Caco-2 (cell line): ENCODE data around the gene RNF6. TPM values are rescaled to one million over a fixed set of nuclear protein-coding genes. Genes with fewer than 3 reads are reported as not detected.
A peak's percentile ranks its signal among the peaks of the same experiment; 100 is the strongest.

Source experiments
- BruUV-seq: library from RNA; stranded (reverse); fragments of 400-500 nt; replicated peaks from 2 replicates; lab custom pipeline; 2021; lab: Mats Ljungman, UMichigan
- CTCF ChIA-PET: fragments of 300-600 bp; sonication (Branson Sonifier 250); formaldehyde crosslinking; loops from one replicate; lab custom pipeline; 2022; ENCODE audit warnings: antibody characterized with exemption; lab: Charles Lee
- POLR2A ChIA-PET: fragments of 300-600 bp; sonication (Branson Sonifier 250); formaldehyde crosslinking; loops from one replicate; lab custom pipeline; 2022; ENCODE audit warnings: antibody characterized with exemption; lab: Charles Lee
- DNase-seq, 2 experiments: peaks; one replicate each; pipeline versions ENCODE4 v3.0.0 to v3.0.0-alpha.2; 2020 to 2022
- H3K27me3 ChIP-seq: replicated peaks from 2 replicates; pipeline ENCODE4 v1.6.0; 2011; ENCODE audit warnings: low read length; ENCODE audit not compliant: control insufficient read depth, insufficient read depth
- H3K36me3 ChIP-seq: 2 replicates; pipeline ENCODE4 v1.5.1; 2011; ENCODE audit warnings: low read length; ENCODE audit not compliant: control insufficient read depth, insufficient read depth
- H3K4me1 ChIP-seq: fragments of 250-450 bp; sonication (Bioruptor Pico); 2 replicates; pipeline ENCODE4 v1.5.1; 2020; ENCODE audit warnings: mild to moderate bottlenecking
- H3K4me3 ChIP-seq: 2 replicates; pipeline ENCODE4 v1.5.1; 2011; ENCODE audit warnings: low read depth, mild to moderate bottlenecking, control low read depth, low read length
- H3K9me3 ChIP-seq: fragments of 250-450 bp; sonication (Bioruptor Pico); 2 replicates; pipeline ENCODE4 v1.5.1; 2020; ENCODE audit warnings: mild to moderate bottlenecking, moderate library complexity
- H3K27ac Mint-ChIP-seq: one replicate; pipeline ENCODE4 v1.8.0; 2022; ENCODE audit warnings: mixed read lengths; ENCODE audit not compliant: unreplicated experiment
- H3K27me3 Mint-ChIP-seq: one replicate; pipeline ENCODE4 v1.8.0; 2022; ENCODE audit warnings: mixed read lengths; ENCODE audit not compliant: insufficient read depth, unreplicated experiment
- H3K36me3 Mint-ChIP-seq: one replicate; pipeline ENCODE4 v1.8.0; 2022; ENCODE audit warnings: mild to moderate bottlenecking, mixed read lengths; ENCODE audit not compliant: insufficient read depth, unreplicated experiment
- H3K4me1 Mint-ChIP-seq: one replicate; pipeline ENCODE4 v1.8.0; 2022; ENCODE audit warnings: low read depth, mixed read lengths; ENCODE audit not compliant: unreplicated experiment
- H3K4me3 Mint-ChIP-seq: one replicate; pipeline ENCODE4 v1.8.0; 2022; ENCODE audit warnings: mild to moderate bottlenecking, moderate library complexity, mixed read lengths; ENCODE audit not compliant: unreplicated experiment
- H3K9me3 Mint-ChIP-seq: one replicate; pipeline ENCODE4 v1.8.0; 2022; ENCODE audit warnings: mixed read lengths; ENCODE audit not compliant: unreplicated experiment
- CTCF ChIP-seq, 2 experiments: fragments of 200-600 bp in 1 of 2; IDR thresholded peaks; 1 replicate in 1 of 2; 2 replicates in 1 of 2; pipeline versions ENCODE4 v1.5.1 to v1.8.0; 2011 to 2022; ENCODE audit warnings: antibody characterized with exemption in 1 of 2, control low read depth in 1 of 2, inconsistent platforms in 1 of 2, low read depth in 1 of 2, low read length in 1 of 2, mild to moderate bottlenecking in 1 of 2, moderate library complexity in 1 of 2; ENCODE audit not compliant: insufficient read depth in 1 of 2, severe bottlenecking in 1 of 2, unreplicated experiment in 1 of 2
- intact Hi-C: fragments of 100-400 bp; cut with micrococcal nuclease; formaldehyde crosslinking; loops from one replicate; pipeline ENCODE4 v1.10.0; 2022; ENCODE audit not compliant: unreplicated experiment
- total RNA-seq: library from RNA; stranded (reverse); gene quantifications from 2 replicates; pipeline ENCODE4 v1.2.3, GENCODE V29; 2022

The RNF6 gene
- total RNA-seq, 1 experiment from 2014 or later, result 41.4 TPM

GRCh38 chr13:26255691-26256277 is 33.7 kb upstream of the RNF6 start:
- H3K4me1 Mint-ChIP-seq, result peaks cover 25% of the 10 kb centered on the region
- no peaks in the 10 kb centered on the region for H3K27me3 Mint-ChIP-seq
- ChIA-PET CTCF (interaction anchor here (0.5 kb wide), 1 partner anchor 11 kb away, joined by 4 read pairs; no protein-coding TSS in a partner anchor), POLR2A (no interaction called here)
- Histone ChIP-seq H3K9me3 (no peaks in the 10 kb centered on the region), H3K4me1 (no peaks in the 10 kb centered on the region), H3K4me3 (peak overlapping the region; percentile 96), H3K36me3 (no peaks in the 10 kb centered on the region), H3K27me3 (no peaks in the 10 kb centered on the region)
- peak overlapping the region; percentile 62 for H3K27ac Mint-ChIP-seq
- peak; percentile 28 to 56 for TF ChIP-seq CTCF (IDR thresholded peaks at IDR 0.05; ENCODE audit: insufficient read depth in 1 of 2, low read depth in 1 of 2, low read length in 1 of 2, severe bottlenecking in 1 of 2, unreplicated experiment in 1 of 2)
- intact Hi-C loops, result loop anchor here (10.0 kb wide), 2 partner anchors 109 to 169 kb away; no protein-coding TSS in a partner anchor
- TSS peak; percentile 47 for BruUV-seq
- no peaks in the 10 kb centered on the region for H3K9me3 Mint-ChIP-seq
- H3K36me3 Mint-ChIP-seq, result peaks cover 7% of the 10 kb centered on the region
- H3K4me3 Mint-ChIP-seq, result peak overlapping the region; percentile 89
- DNase-seq, result peak in 1 of 2 experiments; percentile 12

- Mint-ChIP-seq H3K27me3 (no peaks in the 10 kb centered on the region), H3K4me1 (peaks cover 18% of the 10 kb centered on the region), H3K4me3 (peak overlapping the region; percentile 89), H3K27ac (peak overlapping the region; percentile 62), H3K9me3 (no peaks in the 10 kb centered on the region), H3K36me3 (peaks cover 7% of the 10 kb centered on the region)
- Histone ChIP-seq H3K4me3 (peak overlapping the region; percentile 96), H3K27me3 (no peaks in the 10 kb centered on the region), H3K9me3 (no peaks in the 10 kb centered on the region), H3K36me3 (no peaks in the 10 kb centered on the region), H3K4me1 (no peaks in the 10 kb centered on the region)
- POLR2A ChIA-PET, result interaction anchor here (0.6 kb wide), 2 partner anchors 18 to 1520 kb away, joined by 4 to 7 read pairs; no protein-coding TSS in a partner anchor
- DNase-seq, result no peak
- CTCF ChIA-PET, result no interaction called here
- no TSS peak for BruUV-seq
- no peak for TF ChIP-seq CTCF (IDR thresholded peaks at IDR 0.05; ENCODE audit: insufficient read depth in 1 of 2, low read depth in 1 of 2, low read length in 1 of 2, severe bottlenecking in 1 of 2, unreplicated experiment in 1 of 2)
- intact Hi-C loops, result loop anchor here (10.0 kb wide), 2 partner anchors 110 to 170 kb away; no protein-coding TSS in a partner anchor
These were observed 33.0 kb upstream of the RNF6 start for GRCh38 chr13:26255115-26255514.

GRCh38 chr13:26254583-26255111 is 32.5 kb upstream of the RNF6 start:
- no TSS peak for BruUV-seq
- no peaks in the 10 kb centered on the region for H3K36me3 ChIP-seq
- Mint-ChIP-seq H3K4me1 (peaks cover 17% of the 10 kb centered on the region), H3K27ac (peak overlapping the region; percentile 62), H3K4me3 (peak overlapping the region; percentile 89), H3K9me3 (no peaks in the 10 kb centered on the region), H3K36me3 (peaks cover 7% of the 10 kb centered on the region), H3K27me3 (no peaks in the 10 kb centered on the region)
- peak; percentile 69 to 70 for DNase-seq
- ChIA-PET POLR2A (interaction anchor here (0.6 kb wide), 2 partner anchors 19 to 1521 kb away, joined by 4 to 7 read pairs; no protein-coding TSS in a partner anchor), CTCF (interaction anchor here (0.6 kb wide), 1 partner anchor 22 kb away, joined by 8 read pairs; no protein-coding TSS in a partner anchor)
- H3K4me1 ChIP-seq, result no peaks in the 10 kb centered on the region
- no peaks in the 10 kb centered on the region for H3K9me3 ChIP-seq
- intact Hi-C loops, result loop anchor here (1.0 to 10.0 kb wide), 3 partner anchors 68 to 170 kb away; no protein-coding TSS in a partner anchor
- no peak for TF ChIP-seq CTCF (IDR thresholded peaks at IDR 0.05; ENCODE audit: insufficient read depth in 1 of 2, low read depth in 1 of 2, low read length in 1 of 2, severe bottlenecking in 1 of 2, unreplicated experiment in 1 of 2)
- peak overlapping the region; percentile 96 for H3K4me3 ChIP-seq
- no peaks in the 10 kb centered on the region for H3K27me3 ChIP-seq
